ENCODE data around the gene SOCS1. TPM values are rescaled to one million over a fixed set of nuclear protein-coding genes. Genes with fewer than 3 reads are reported as not detected.

SOCS1 gene
- total RNA-seq, 1 experiment from 2014 or later: 1.4 TPM

- H3K27me3 Mint-ChIP-seq (ENCODE audit: insufficient read depth, unreplicated experiment): no peaks in the 10 kb centered on the region
- H3K27ac Mint-ChIP-seq (ENCODE audit: low read depth, unreplicated experiment): no peak overlapping the region
- CTCF ChIA-PET: interaction anchor here (0.6 to 1.1 kb wide), 4 partner anchors 15 to 276 kb away, joined by 3 to 4 read pairs (median 3); no protein-coding TSS in a partner anchor
These were observed 16.1 kb downstream of the SOCS1 start for GRCh38 chr16:11239644-11240632.

GRCh38 chr16:11238272-11239202 lies 17.5 kb downstream of the SOCS1 start:
- no TSS peak for BruUV-seq (replicated peaks)
- intact Hi-C loops (cut with micrococcal nuclease): no loop called here
- Mint-ChIP-seq H3K4me1 (ENCODE audit: insufficient read depth, unreplicated experiment) (no peaks in the 10 kb centered on the region), H3K9me3 (ENCODE audit: unreplicated experiment) (no peaks in the 10 kb centered on the region), H3K27me3 (ENCODE audit: insufficient read depth, unreplicated experiment) (no peaks in the 10 kb centered on the region), H3K36me3 (ENCODE audit: insufficient read depth, unreplicated experiment) (no peaks in the 10 kb centered on the region), H3K4me3 (ENCODE audit: unreplicated experiment) (no peak overlapping the region), H3K27ac (ENCODE audit: low read depth, unreplicated experiment) (no peak overlapping the region)
- no peak for TF ChIP-seq CTCF (IDR thresholded peaks at IDR 0.05; ENCODE audit: unreplicated experiment)
- POLR2A ChIA-PET: no interaction called here
- CTCF ChIA-PET: interaction anchor here (0.6 to 1.2 kb wide), 3 partner anchors 9 to 240 kb away, joined by 3 to 4 read pairs (median 3); no protein-coding TSS in a partner anchor
- no peak for DNase-seq (ENCODE audit: unreplicated experiment)

More at GRCh38 chr16:11239644-11240632, 16.1 kb downstream of the SOCS1 start:
- Mint-ChIP-seq H3K9me3 (ENCODE audit: unreplicated experiment) (no peaks in the 10 kb centered on the region), H3K4me1 (ENCODE audit: insufficient read depth, unreplicated experiment) (no peaks in the 10 kb centered on the region), H3K36me3 (ENCODE audit: insufficient read depth, unreplicated experiment) (no peaks in the 10 kb centered on the region), H3K4me3 (ENCODE audit: unreplicated experiment) (no peak overlapping the region)
- intact Hi-C loops (cut with micrococcal nuclease): no loop called here
- BruUV-seq (replicated peaks): no TSS peak
- DNase-seq (ENCODE audit: unreplicated experiment): no peak
- TF ChIP-seq CTCF (IDR thresholded peaks at IDR 0.05; ENCODE audit: unreplicated experiment): no peak
- POLR2A ChIA-PET: no interaction called here

- ChIA-PET POLR2A (interaction anchor here (1.7 kb wide), 1 partner anchor 9 kb away, joined by 4 read pairs; no protein-coding TSS in a partner anchor), CTCF (interaction anchor here (1.6 to 2.0 kb wide), 2 partner anchors 19 to 273 kb away, joined by 4 to 7 read pairs; partner anchors contain the start of gene SOCS1)
- intact Hi-C loops (cut with micrococcal nuclease): no loop called here
- Mint-ChIP-seq H3K27me3 (ENCODE audit: insufficient read depth, unreplicated experiment) (no peaks in the 10 kb centered on the region), H3K27ac (ENCODE audit: low read depth, unreplicated experiment) (no peak overlapping the region), H3K36me3 (ENCODE audit: insufficient read depth, unreplicated experiment) (no peaks in the 10 kb centered on the region), H3K4me1 (ENCODE audit: insufficient read depth, unreplicated experiment) (no peaks in the 10 kb centered on the region), H3K9me3 (ENCODE audit: unreplicated experiment) (no peaks in the 10 kb centered on the region), H3K4me3 (ENCODE audit: unreplicated experiment) (no peak overlapping the region)
- no peak for TF ChIP-seq CTCF (IDR thresholded peaks at IDR 0.05; ENCODE audit: unreplicated experiment)
- no peak for DNase-seq (ENCODE audit: unreplicated experiment)
- BruUV-seq (replicated peaks): no TSS peak
These were observed 19.3 kb downstream of the SOCS1 start for GRCh38 chr16:11236461-11237254.

All from MCF 10A (cell line).